Stimulated activated CD4-positive, alpha-beta T cell treated with anti-CD3 and anti-CD28 coated beads, Interleukin-2, amount 100 ng/mL, for 4 hours (primary cell): Measurements from ENCODE around the gene DCAF8.
A peak's percentile ranks its signal among the peaks of the same experiment; 100 is the strongest.

Source experiments
- DNase-seq: peaks from one replicate; pipeline ENCODE4 v3.0.0-alpha.2; 2020; ENCODE audit warnings: low read depth

DCAF8 gene

DNA sequence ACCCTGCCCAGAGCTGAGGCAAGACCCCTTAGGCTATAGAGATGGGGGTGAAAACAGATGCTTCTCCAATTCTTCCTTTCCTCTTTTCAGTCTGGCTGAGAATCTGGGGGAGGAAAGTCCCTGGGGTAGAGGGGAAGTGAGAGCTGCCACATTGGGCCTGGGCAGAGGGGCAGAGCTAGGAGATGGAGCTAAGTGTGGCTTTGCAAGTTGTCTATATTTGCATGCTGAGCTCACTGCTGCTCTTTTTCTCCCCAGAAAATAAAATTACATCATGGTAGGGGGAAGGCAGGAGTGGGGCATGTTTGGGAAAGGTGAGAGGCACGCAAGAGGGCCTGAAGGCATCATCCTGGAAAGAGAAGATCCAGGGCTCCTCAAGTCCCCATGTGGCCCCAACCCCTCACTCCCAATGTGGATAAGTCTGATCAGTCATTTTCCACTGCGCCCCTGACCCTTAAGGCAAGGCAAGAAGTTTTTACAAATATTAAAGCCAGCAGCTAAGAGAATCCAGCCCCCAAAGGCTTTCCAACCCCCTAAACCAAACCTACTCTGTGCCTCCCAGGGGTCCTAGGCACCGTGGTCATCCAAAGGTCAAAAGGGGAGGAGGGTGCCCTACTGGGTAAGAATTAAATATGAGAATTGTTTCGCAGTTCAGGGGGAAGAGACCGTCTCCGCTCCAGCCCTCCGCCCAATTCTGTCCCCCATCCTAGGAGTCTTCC is 57.7 kb downstream of the DCAF8 start:
- no peak for DNase-seq

DNA sequence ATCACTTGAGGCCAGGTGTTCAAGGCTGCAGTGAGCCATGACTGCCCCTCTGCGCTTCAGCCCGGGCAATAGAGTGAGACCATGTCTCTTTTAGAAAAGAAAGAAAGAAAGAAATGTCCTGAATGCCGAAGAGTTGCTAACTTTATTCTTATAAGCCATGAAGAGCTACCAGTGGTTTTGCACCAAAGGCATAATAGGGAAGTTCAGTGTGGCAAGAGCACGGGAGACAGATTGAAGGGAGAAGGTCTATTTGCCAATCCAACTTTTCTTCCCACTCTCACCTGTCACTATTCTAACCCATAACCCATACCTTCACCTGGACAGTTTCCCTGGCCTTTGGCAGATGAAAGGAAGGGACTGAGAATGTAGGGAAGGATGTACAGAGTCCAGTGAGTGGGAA is 61.6 kb downstream of the DCAF8 start:
- DNase-seq, result no peak

DNA sequence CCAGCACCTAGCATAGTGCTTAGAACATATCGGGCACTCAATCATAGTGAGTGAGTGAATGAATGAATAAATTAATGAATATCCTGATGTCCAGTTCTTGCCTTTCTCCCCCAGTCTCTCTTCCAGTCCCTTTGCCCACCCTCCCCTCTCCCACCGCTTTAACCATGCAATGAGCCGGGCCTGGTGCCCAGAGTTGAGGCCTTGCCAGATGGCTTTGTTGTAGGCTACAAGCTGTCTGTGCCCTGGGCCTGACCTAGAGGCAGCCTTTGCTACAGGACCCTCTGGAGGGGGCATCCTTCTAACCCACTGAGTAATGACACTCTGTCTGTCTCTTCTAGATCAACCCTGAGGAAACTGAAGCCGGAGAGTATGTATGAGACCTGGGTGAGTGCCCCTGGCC is 65.1 kb downstream of the DCAF8 start:
- no peak for DNase-seq

DNA sequence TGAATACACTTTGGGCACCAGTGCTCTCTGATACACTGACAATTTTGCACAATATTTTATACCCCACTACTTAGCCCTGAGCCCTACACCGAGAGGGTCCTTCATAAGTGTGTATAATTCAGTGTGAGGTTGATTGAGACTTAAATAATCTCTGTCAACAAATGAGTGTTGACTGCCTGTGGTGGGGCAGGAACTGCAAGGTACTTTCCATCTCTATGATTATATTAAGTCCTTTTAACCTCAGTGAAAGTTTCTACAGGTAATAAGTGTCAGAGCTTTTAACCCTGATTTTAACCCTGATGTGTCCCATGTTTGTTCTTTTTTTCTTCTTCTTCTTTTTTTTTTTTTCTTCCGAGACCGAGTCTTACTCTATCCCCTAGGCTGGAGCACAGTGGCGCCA is 66.2 kb downstream of the DCAF8 start:
- no peak for DNase-seq

DNA sequence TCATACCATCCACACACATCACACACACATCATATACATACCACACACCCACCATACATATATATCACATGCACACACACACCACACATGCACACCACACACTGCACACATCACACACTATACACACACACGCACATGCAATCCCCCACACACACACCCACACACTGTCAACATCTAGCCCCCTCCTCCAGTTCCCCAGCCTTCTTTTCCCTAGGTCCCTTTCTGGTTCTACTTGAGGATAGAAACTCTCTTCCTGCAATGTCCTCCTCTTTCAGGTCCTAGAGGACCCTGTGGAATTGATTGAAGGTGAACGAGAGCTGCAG is 67.7 kb downstream of the DCAF8 start:
- DNase-seq, result no peak

DNA sequence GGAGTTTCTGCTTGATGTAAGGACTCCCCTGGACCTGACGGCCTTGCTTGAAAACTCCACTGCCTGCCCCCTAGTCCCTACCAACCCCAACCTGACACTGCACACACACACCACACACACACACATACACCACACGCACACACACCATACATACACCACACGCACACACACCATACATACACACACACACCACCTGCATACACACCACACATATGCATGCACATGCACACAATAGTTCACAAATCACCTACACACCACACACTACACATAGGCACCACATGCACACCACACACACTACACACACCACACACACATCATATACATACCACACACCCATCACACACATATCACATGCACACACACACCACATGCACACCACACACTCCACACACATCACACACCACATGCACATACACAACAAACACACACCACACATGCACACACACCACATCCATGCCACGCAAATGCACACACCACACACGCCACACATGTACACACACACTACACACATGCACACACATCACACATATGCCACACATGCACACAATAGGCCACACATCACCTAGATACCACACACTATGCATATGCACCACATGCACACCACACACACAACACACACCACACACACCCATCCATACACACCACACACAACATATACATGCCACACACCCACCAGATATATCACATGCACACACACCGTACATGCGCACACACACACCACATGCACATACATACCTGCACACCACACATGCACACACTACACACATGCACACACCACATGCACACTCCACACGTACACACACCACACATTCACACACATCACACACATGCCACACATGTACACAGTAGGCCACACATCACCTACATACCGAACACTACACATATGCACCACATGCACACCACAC is 68.3 kb downstream of the DCAF8 start:
- no peak for DNase-seq

DNA sequence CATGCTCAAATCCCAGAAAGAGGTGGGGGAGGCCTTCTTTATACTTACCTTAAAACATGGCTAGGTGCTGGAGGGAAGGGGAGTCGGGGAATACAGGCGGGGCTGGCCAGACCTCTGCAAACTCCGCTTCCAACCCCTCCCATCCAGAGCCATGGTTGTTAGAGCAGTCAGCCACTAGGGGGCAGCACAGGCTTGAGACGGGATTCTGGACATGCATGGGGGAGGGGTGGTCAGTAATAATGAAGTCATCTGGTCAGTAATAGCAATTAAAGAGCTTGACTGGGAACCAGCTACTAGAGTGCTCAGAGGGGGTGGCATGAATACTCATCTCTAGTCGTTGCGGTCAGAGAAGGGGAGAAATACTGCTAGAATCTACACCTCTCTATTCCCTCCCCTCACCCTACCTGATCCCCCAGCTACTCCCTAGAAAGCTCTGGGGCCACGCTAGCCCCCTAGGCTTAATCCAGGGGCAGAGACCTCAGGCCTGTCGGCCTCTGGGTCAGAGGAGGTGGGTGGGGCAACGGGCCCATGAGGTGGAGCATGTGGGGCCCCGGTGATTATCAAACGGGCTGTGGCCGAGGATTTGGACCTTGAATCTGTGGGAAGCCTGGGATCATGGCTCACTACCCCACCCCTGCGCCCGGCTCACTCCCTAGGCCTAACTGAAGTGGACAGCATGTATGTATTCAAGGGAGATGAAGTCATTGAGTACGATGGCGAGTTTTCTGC is 69.1 kb downstream of the DCAF8 start:
- peak; percentile 69 for DNase-seq

DNA sequence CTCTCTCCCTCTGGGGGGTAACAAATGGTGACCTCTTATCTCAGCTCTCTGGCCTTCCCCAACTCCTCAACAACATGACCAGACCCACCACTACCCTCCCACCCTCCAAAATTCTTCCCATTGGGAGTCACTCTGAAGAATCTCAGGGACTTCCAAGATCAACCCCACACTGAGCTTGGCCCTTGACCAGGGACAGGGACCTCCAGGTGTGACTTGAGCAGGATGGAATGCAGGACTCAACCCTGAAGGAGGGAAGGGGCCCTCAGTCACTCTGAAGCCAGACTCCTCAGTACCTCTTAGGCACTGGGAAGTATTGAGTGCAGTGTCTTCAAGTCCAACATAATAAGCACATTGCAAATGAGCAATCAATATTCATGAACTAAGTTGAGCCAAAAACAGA is 70.1 kb downstream of the DCAF8 start:
- no peak for DNase-seq

DNA sequence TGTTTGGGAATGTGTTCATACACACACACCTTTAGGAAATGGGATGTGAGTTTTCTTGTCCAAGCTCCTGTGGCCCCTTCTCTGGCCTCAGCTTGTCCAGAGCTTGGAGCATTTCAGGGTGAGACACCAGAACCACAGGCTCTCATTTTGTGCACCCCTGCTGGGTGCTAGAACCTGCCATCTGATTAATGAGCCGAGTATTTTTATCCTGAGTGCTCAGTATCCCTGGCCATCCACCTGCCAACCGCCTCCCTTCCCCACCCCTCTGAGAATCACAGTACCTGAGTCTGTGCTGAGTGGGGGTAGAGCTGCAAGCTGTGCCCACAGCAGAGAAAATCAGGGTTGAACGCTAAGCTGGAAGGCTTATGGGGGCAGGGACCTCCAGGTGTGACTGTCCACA is 70.6 kb downstream of the DCAF8 start:
- DNase-seq, result no peak

DNA sequence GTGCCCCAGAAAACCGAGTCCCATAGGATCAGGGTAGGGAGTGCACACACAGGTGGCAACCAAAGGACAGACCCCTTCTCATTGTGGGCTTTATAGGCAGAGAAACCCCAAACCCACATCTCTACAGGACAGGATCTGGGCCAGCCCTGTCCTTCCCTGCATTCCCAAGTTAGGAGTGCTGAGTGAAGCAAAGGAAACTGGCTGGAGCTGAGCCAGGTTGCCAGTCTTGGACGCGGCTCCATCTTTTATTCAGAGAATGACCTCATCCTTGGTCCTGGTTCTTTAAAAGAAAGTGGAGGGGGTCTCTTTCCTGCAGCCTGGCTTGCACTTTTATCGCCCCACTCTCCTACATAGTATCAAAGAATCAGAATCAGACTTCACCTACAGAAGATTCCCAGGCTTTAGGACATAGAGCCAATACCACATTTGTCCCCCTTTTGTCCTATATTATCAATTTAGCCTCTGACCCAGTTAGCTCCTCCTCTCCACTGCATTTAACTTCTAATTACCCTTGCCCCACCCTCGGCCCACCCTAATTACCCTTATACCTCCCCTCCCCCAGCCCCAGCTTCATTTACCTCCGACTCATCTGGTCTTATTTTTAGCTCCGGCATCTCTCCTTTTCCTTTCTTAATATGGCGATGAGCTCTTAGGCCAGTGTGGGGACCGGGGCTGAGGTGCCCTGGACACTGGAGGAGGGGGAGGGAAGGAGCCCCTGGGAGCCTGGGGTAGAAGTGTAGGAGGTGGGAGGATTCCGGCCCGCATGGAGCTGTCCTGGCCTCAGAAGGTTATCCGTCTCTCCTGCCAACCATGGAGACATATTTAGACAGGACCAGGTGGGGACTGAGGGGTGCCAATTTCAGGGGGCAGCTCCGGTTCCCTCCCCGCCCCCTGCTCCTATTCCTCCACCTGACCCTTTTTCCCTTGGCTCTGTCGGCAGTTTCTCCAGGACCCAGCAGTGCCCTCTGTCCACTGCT is 72.4 kb downstream of the DCAF8 start, which contains the start of gene CASQ1:
CASQ1 (plus strand) TSS at position 927 of the 977 bp plus-strand sequence. CDS start 177 bp downstream, outside the sequence.
- DNase-seq, result no peak

DNA sequence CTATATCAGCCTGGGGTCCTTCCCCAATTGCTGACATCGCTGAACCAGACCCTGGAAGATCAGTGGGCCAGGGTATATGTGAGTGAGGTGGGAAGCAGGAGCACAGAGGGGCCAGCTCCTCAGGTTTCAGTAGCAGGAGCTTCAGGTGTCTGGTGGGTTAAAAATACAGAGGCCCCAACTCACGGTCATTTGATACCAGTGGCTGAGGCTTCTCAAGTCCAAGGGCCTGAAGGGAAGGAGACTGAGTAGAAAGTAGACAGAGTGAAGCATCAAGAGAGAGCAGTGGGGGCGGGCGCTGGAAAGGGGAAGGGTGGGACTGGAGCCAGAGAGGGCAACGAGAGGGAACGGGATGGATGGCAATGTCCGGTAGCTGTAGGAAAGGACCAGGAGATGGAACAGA is 74.0 kb downstream of the DCAF8 start:
- no peak for DNase-seq

DNA sequence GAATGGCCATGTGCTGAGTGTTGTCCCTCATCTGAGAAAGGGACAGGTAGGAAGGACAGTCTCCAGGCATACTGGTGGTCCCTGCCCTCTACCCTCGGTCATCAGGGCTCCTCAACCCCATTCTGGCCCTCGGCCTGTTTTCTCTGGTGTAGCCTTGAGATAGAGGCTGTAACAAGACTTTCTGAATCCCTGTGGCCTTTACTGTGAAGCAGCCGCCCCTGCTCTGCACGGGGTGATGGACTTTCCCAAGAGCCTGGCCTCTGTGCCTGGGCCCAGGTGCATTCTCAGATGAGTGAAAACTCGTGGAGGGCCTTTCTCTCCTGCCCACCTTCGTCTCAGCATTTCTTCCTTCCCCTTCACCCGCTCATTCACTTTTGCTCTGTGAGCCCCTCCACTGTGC is 74.9 kb downstream of the DCAF8 start:
- DNase-seq, result no peak

DNA sequence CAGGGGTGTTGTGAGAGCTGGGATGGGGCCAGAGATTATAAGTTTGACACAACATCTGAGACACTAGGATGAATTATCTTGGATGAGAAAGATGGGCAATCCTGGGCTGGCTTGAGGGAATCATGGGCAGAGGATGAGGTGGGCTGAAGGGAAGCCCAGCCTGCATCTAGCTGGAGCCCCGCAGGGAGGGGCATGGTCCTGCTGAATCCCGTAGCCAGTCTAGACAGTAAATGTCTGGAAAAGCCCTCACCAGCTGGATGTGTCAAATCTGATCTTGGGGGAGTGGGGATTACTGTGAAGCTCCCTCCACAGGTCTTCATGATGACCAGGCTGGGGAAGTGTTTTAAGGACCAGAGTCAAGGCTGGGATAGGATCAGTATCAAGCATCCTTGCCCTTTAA is 75.6 kb downstream of the DCAF8 start:
- no peak for DNase-seq

DNA sequence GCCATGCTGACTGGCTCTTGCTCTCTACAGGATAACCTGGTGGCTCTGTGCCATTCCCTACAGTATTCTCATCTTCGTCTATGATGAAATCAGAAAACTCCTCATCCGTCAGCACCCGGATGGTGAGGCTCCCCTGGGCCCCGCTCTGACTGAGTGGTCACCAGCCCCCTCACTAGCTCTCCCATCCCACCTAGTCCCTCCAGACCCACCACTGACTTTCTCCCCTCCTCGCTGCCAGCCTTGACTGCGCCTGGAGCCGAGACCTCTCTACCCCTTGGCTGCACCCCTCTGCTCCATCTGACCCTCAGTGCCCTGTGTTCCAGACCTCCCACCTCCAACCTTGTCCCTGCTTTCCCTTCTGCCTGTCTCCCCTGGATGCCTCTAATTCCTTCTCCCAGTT is 76.1 kb downstream of the DCAF8 start:
- no peak for DNase-seq

DNA sequence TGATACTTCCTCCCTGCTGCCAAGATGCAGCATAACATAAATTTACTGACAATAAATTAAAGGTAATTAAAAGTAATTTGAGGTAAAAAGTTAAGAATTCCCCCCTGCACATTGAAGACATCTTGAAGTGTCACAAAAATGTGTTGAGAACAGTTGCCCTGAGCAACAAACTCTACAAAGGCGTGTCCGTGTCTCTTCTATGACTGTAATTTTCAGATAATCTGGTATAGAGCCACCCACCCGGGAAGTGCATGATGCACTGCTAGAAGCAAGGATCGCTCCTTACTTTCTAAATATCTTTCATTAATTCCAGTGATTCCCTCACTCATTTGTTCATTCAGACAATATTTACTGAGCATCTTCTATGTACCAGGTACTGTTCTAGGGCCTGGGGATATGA is 83.0 kb downstream of the DCAF8 start:
- DNase-seq, result no peak

DNA sequence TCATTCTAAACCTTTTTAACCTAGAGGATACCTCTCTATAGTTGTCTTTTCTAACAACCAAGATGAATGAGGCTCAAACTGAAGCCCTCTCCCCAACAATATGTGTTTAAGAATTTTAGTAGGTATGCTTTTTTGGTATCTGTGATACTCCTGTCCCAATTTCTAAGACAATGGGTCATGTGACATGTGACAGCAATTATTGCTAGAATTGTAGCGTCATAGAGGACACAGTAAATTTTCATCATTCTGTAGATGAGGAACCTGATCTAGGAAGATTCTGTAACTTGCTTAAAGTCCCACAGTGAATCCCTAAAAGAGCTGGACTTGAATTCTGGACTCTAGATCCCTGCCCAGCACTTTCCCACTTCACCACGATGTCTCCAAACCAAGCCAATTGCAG is 83.6 kb downstream of the DCAF8 start:
- no peak for DNase-seq

DNA sequence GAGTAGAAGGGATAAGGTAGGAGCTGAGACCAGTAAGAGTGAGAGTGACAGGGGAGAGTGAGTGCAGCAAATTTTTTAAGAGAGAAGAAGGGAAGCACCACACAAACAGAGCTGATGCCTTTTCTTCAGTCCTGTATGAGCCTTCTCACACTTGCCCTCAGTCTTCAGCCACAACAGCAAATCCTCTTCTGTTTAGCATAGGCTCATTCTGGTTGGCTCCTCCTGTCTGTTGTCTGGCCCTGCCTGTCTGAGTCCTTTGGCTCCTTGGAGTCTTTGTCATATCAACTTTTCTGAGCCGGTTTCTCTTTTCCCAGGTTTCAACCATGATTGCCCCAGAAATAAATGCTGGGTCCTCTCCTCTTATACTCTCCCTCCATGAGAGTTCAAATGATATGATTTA is 84.7 kb downstream of the DCAF8 start:
- DNase-seq, result no peak

DNA sequence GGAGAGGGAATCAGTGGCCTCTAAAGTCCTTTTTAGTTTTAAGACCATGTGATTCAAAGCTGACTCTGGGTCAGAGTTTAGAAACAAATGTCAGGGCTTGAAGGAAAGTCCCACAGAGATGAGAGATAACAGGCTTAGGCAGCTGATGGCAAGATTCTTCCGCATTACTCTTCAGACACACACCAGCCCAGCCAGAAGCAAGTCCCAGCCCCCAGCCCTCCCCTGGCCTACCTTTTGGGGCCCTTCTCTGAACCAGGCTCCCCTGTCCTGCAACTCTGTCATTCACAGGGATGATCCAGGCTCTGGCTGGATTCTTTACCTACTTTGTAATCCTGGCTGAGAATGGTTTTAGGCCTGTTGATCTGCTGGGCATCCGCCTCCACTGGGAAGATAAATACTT is 85.1 kb downstream of the DCAF8 start:
- DNase-seq, result no peak

DNA sequence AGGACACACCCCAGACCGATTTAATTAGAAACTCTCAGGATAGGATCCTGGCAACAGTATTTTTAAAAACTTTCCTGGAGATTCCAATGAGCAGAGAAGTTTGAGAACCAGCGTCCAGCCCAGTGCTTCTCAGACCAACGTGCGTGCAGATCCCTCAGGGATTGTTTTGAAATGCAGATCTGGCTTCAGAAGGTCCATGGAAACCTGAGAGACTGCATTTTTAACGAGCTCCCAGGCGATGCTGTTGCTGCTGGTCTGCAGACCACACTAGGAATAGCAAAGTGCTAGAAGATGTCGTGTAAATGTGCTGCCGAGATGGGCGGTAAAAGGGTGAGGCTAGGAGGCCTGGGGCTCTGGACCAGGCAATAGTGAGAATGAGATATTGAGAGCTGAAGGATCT is 90.4 kb downstream of the DCAF8 start:
- DNase-seq, result no peak

DNA sequence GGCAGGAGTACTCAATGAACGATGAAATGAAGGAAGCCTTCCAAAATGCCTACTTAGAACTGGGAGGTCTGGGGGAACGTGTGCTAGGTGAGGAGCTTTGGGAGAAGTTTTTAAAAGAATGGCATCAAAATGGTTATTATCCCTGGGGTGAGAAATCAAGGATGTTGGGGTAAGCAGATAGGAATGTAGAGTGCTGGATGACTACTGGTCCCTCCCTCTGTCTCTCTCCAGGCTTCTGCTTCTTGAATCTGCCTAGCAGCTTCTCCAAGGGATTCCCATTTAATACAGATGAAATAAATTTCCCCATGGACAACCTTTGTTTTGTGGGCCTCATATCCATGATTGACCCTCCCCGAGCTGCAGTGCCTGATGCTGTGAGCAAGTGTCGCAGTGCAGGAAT is 91.0 kb downstream of the DCAF8 start:
- no peak for DNase-seq

DNA sequence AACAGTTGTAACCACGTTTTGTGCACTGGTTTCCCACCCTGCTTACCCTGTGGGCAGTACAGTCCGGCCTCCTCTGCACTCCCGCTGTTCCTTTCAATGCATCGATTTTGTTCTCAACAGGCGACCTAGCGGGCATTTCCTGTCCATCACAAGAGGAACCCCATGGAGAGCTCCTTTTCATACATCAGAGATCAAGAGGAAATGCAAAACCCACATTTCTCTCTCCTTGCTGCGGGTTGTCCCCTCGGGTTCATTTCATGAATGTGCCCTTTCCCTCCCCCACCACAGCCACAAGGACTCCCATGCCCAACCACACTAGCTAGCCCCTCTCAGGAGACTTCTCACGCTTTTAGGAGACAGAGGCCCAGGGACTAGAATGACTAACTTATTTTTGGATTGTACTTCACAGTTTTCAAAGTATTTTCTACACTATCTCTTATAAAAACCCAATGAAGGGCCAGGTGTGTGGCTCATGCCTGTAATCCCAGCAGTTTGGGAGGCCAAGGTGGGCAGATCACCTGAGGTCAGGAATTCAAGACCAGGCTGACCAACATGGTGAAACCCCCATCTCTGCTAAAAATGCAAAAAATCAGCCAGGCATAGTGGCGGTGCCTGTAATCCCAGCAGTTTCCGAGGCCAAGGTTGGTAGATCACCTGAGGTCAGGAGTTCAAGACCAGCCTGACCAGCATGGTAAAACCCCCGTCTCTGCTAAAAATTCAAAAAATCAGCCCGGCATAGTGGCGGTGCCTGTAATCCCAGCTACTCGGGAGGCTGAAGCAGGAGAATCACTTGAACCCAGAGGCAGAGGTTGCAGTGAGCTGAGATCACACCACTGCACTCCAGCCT is 92.6 kb downstream of the DCAF8 start:
- no peak for DNase-seq
